Kasumi-1 (cell line): Measurements from ENCODE around the gene PLCB4.

Experiments
- DNase-seq, 2 experiments: peaks; one replicate each; lab custom pipeline; 2025; lab: John Stamatoyannopoulos, UW

PLCB4 gene

DNA sequence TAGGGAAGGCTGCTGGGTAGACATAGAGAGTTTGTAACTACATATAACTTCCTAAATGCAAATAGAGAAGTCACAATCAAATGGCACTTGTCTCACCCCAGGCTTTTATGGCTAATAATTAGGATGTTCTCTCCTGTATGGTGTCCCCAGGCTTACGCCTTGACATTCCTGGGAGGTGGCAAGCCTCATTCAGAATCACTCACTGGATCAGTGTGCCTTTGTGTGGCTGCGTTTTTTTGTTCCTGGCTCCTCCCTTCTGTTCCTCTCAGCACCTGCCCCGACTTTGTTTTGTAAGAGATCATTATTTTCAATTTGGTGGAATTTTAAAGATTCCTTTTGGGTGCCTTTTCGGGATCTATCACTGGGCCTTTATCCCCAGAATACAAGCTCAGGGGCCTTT is 451.2 kb downstream of the PLCB4 start:
- DNase-seq: no peak

DNA sequence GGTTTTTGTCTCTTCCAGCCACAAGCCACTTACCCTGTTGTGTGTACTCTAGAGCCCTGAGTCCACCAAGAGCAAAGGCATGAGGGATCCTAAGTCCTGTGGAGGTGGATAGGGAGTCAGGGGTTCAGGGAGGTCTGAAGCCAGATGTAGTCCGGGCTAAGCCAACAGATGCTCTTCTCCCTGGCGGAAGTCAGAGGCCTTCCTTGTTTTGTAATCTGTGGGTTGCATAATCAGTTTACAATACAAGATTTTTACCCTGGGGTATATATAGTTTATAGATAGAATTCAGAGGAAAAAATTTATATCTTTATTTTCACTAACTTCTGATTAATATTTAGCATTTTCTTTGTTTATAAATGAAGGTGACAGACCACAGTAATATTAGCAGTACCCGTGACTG is 454.7 kb downstream of the PLCB4 start:
- DNase-seq: no peak
